ENCODE results near the gene BATF2. TPM values are rescaled to one million over a fixed set of nuclear protein-coding genes. Genes with fewer than 3 reads are reported as not detected.

The BATF2 gene
- total RNA-seq, 1 experiment from 2014 or later, result 0.72 TPM

DNA sequence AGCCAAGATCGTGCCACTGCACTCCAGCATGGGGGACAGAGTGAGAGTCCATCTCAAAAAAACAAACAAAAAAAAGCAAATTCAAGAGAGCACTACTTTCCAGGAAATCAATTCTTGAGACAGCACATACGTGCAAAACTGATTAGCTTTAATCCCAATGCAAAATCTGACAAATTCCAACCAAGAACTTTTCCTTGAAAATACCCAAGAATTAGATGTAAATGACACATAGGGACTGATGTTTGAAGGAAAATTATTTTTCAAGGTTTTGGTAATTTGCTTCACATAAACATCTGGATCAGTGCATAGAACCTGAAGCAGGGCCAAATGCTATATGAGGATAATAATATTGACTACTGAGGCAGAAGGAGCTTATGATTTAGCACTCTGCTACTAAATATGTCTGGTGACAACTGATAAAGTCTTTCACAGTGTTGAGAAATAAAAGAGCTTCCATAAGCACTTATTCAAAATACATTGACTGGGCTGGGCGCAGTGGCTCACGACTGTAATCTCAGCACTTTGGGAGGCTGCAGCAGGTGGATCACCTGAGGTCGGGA is 33.6 kb downstream of the BATF2 start:
- no peaks in the 10 kb centered on the region for H3K4me1 ChIP-seq (ENCODE audit: insufficient read depth, low read length)
- no peak overlapping the region for H2BK15ac ChIP-seq (ENCODE audit: low read depth, low read length)
- Mint-ChIP-seq H3K9me3 (no peaks in the 10 kb centered on the region), H3K4me1 (no peaks in the 10 kb centered on the region), H3K27me3 (ENCODE audit: low read depth) (no peaks in the 10 kb centered on the region), H3K27ac (no peak overlapping the region), H3K36me3 (ENCODE audit: insufficient read depth in 1 of 3, low read depth in 3 of 3) (no peaks in the 10 kb centered on the region), H3K4me3 (no peak overlapping the region)
- TF ChIP-seq, protein P1, sequence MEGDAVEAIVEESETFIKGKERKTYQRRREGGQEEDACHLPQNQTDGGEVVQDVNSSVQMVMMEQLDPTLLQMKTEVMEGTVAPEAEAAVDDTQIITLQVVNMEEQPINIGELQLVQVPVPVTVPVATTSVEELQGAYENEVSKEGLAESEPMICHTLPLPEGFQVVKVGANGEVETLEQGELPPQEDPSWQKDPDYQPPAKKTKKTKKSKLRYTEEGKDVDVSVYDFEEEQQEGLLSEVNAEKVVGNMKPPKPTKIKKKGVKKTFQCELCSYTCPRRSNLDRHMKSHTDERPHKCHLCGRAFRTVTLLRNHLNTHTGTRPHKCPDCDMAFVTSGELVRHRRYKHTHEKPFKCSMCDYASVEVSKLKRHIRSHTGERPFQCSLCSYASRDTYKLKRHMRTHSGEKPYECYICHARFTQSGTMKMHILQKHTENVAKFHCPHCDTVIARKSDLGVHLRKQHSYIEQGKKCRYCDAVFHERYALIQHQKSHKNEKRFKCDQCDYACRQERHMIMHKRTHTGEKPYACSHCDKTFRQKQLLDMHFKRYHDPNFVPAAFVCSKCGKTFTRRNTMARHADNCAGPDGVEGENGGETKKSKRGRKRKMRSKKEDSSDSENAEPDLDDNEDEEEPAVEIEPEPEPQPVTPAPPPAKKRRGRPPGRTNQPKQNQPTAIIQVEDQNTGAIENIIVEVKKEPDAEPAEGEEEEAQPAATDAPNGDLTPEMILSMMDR (conservative IDR thresholded peaks at IDR 0.05), result no peak
- no peak for DNase-seq
- H3K79me1 ChIP-seq (ENCODE audit: insufficient read depth, low read depth, low read length, poor library complexity, severe bottlenecking), result no peaks in the 10 kb centered on the region
- H3K18ac ChIP-seq (ENCODE audit: insufficient read length, low read depth, low read length), result no peak overlapping the region
- no peak overlapping the region for H2BK12ac ChIP-seq (ENCODE audit: insufficient read length, low read depth, low read length)
- WGBS (ENCODE audit: extremely low coverage, insufficient read length, low lambda C conversion rate), result no CpG with 5 or more reads among the region's 5 CpGs
- no peaks in the 10 kb centered on the region for H3K23me2 ChIP-seq (ENCODE audit: insufficient read length, low read depth, low read length, poor library complexity, severe bottlenecking)
- H3K23ac ChIP-seq (ENCODE audit: insufficient read length, low read depth, low read length), result no peak overlapping the region
- no peak overlapping the region for H4K91ac ChIP-seq (ENCODE audit: insufficient read length, low read depth, low read length)
- no peak overlapping the region for H3K56ac ChIP-seq (ENCODE audit: insufficient read length, low read depth, low read length)
- H2AFZ ChIP-seq (ENCODE audit: low read length), result no peak overlapping the region
- H3K9ac ChIP-seq (ENCODE audit: extremely low read depth, insufficient read length, low read length), result no peak overlapping the region
- H4K8ac ChIP-seq (replicated peaks; ENCODE audit: insufficient read length, low read depth, low read length), result no peak overlapping the region
- no peaks in the 10 kb centered on the region for H3K9me3 ChIP-seq (ENCODE audit: control insufficient read depth, low read depth, low read length)
- no peak overlapping the region for H2BK20ac ChIP-seq (ENCODE audit: low read depth, low read length, poor library complexity, severe bottlenecking)
- H3K27me3 ChIP-seq (ENCODE audit: insufficient read depth, low read length), result no peaks in the 10 kb centered on the region
- no peak overlapping the region for H3K27ac ChIP-seq (ENCODE audit: insufficient read length, low read depth, low read length)
- no peaks in the 10 kb centered on the region for H3K79me2 ChIP-seq (ENCODE audit: insufficient read depth, low read length)
- no peak overlapping the region for H2BK5ac ChIP-seq (ENCODE audit: insufficient read length, low read length)
- no peak overlapping the region for H3K14ac ChIP-seq (ENCODE audit: insufficient read depth, low read length)
- H3K4me2 ChIP-seq (ENCODE audit: insufficient read depth, insufficient read length, low read length), result no peak overlapping the region
- H4K5ac ChIP-seq (ENCODE audit: insufficient read length, low read depth, low read length), result no peak overlapping the region
- no peak overlapping the region for H3T11ph ChIP-seq (ENCODE audit: low read length)
- H2BK120ac ChIP-seq (ENCODE audit: low read depth, low read length, poor library complexity, severe bottlenecking), result no peak overlapping the region
- no peaks in the 10 kb centered on the region for H4K20me1 ChIP-seq (ENCODE audit: control insufficient read depth, insufficient read depth, insufficient read length)
- no peak overlapping the region for H2AK5ac ChIP-seq (ENCODE audit: insufficient read length, low read length)
- no peak overlapping the region for H3K4ac ChIP-seq (ENCODE audit: low read depth, low read length)

Measured in H9 (cell line).